ENCODE measurements around the gene PPFIBP1.

Gene PPFIBP1

GRCh38 chr12:27665704-27666103, 141.7 kb downstream of the PPFIBP1 start:
- no peak for DNase-seq (ENCODE audit: low read depth in 2 of 2)

- DNase-seq (ENCODE audit: low read depth in 2 of 2) = no peak
Observed at GRCh38 chr12:27666510-27666909, 142.5 kb downstream of the PPFIBP1 start.

- no peak for DNase-seq (ENCODE audit: low read depth in 2 of 2)
Observed at GRCh38 chr12:27667540-27667939, 143.5 kb downstream of the PPFIBP1 start.

- DNase-seq (ENCODE audit: low read depth in 2 of 2) = no peak
Observed at GRCh38 chr12:27672051-27672450, 148.0 kb downstream of the PPFIBP1 start.

- DNase-seq (ENCODE audit: low read depth in 2 of 2) = no peak
Observed at GRCh38 chr12:27672643-27673042, 148.6 kb downstream of the PPFIBP1 start.

GRCh38 chr12:27673101-27673718, 149.2 kb downstream of the PPFIBP1 start:
- DNase-seq (ENCODE audit: low read depth in 2 of 2) = no peak

- DNase-seq (ENCODE audit: low read depth in 2 of 2) = no peak
Observed at GRCh38 chr12:27674989-27675388, 151.0 kb downstream of the PPFIBP1 start.

GRCh38 chr12:27680619-27681018, 156.6 kb downstream of the PPFIBP1 start:
- DNase-seq (ENCODE audit: low read depth in 2 of 2) = no peak

GRCh38 chr12:27682534-27682933, 158.5 kb downstream of the PPFIBP1 start:
- no peak for DNase-seq (ENCODE audit: low read depth in 2 of 2)

- DNase-seq (ENCODE audit: low read depth in 2 of 2) = no peak
Observed at GRCh38 chr12:27685274-27685673, 161.3 kb downstream of the PPFIBP1 start.

- DNase-seq (ENCODE audit: low read depth in 2 of 2) = no peak
Observed at GRCh38 chr12:27686147-27686546, 162.1 kb downstream of the PPFIBP1 start.

GRCh38 chr12:27688671-27689070, 164.7 kb downstream of the PPFIBP1 start:
- no peak for DNase-seq (ENCODE audit: low read depth in 2 of 2)

- no peak for DNase-seq (ENCODE audit: low read depth in 2 of 2)
Observed at GRCh38 chr12:27689558-27690180, 165.7 kb downstream of the PPFIBP1 start.

GRCh38 chr12:27693403-27693802, 169.4 kb downstream of the PPFIBP1 start:
- DNase-seq (ENCODE audit: low read depth in 2 of 2) = no peak

GRCh38 chr12:27695556-27696292, 171.7 kb downstream of the PPFIBP1 start:
- DNase-seq (ENCODE audit: low read depth in 2 of 2) = no peak

GRCh38 chr12:27696293-27696652, 172.3 kb downstream of the PPFIBP1 start, which contains the start of gene REP15:
Gene REP15 (plus strand): TSS chr12:27696447. CDS start chr12:27696563, 116 bp downstream.
- DNase-seq (ENCODE audit: low read depth in 2 of 2) = no peak

- DNase-seq (ENCODE audit: low read depth in 2 of 2) = no peak
Observed at GRCh38 chr12:27696864-27697564, 173.0 kb downstream of the PPFIBP1 start.

GRCh38 chr12:27703720-27704452, 179.9 kb downstream of the PPFIBP1 start:
- DNase-seq (ENCODE audit: low read depth in 2 of 2) = peak; percentile 82 to 88

GRCh38 chr12:27705263-27705662, 181.3 kb downstream of the PPFIBP1 start:
- DNase-seq (ENCODE audit: low read depth in 2 of 2) = no peak

GRCh38 chr12:27707216-27707615, 183.2 kb downstream of the PPFIBP1 start:
- DNase-seq (ENCODE audit: low read depth in 2 of 2) = no peak

GRCh38 chr12:27709212-27709931, 185.4 kb downstream of the PPFIBP1 start:
- DNase-seq (ENCODE audit: low read depth in 2 of 2) = no peak
